Psoas muscle (tissue), 8 donors: Measurements from ENCODE around the gene BAIAP3. TPM values are rescaled to one million over a fixed set of nuclear protein-coding genes. Genes with fewer than 3 reads are reported as not detected.
A peak's percentile ranks its signal among the peaks of the same experiment; 100 is the strongest.

ENCODE experiments used
- ATAC-seq, 4 donors: fragments of 200-7000 bp; cut with Tn5 transposase; one replicate each; pipeline ENCODE4 v1.9.1; 2020; ENCODE audit warnings: moderate library complexity in 3 of 4, mild to moderate bottlenecking in 2 of 4
- DNase-seq, 2 donors: peaks; one replicate each; pipeline ENCODE4 v3.0.0-alpha.2; 2020
- H3K27ac ChIP-seq: fragments of 200-600 bp; one replicate; pipeline ENCODE4 v1.8.0; 2022
- H3K27me3 ChIP-seq, 3 donors: fragments of 200-600 bp in 1 of 3; one replicate each; pipeline versions ENCODE4 v1.6.1 to v1.8.0; 2013 to 2022; ENCODE audit warnings: low read length in 2 of 3, mild to moderate bottlenecking in 2 of 3, moderate library complexity in 1 of 3; ENCODE audit not compliant: insufficient read depth in 3 of 3
- H3K36me3 ChIP-seq, 2 donors: fragments of 200-600 bp in 1 of 2; one replicate each; pipeline versions ENCODE4 v1.6.1 to v1.8.0; 2013 to 2022; ENCODE audit warnings: low read depth in 1 of 2, mild to moderate bottlenecking in 1 of 2, moderate library complexity in 1 of 2; ENCODE audit not compliant: insufficient read depth in 1 of 2
- H3K4me1 ChIP-seq: fragments of 200-600 bp; one replicate; pipeline ENCODE4 v1.8.0; 2022
- H3K4me3 ChIP-seq: fragments of 200-600 bp; one replicate; pipeline ENCODE4 v1.8.0; 2022; ENCODE audit warnings: mild to moderate bottlenecking
- H3K9me3 ChIP-seq: fragments of 200-600 bp; one replicate; pipeline ENCODE4 v1.8.0; 2022
- CTCF ChIP-seq: fragments of 200-600 bp; IDR thresholded peaks from one replicate; pipeline ENCODE4 v1.8.0; 2022; ENCODE audit warnings: antibody characterized with exemption
- WGBS, 3 donors: extraction: QIAGEN DNeasy Blood & Tissue Kit; methylation state at CpG; one replicate each; pipeline versions ENCODE4 v1.1.6 to v1.1.7; 2013; 5-methylcytosine and 5-hydroxymethylcytosine counted together
- intact Hi-C, 2 donors: fragments of 100-400 bp; cut with DNase I; formaldehyde crosslinking; loops; one replicate each; pipeline versions ENCODE4 v1.11.0 to v1.14.2; 2022
- polyA plus RNA-seq, 3 donors: library from polyadenylated mRNA; stranded (reverse); fragments of 200-250 nt; gene quantifications; one replicate each; pipeline ENCODE4 v1.2.3, GENCODE V29; 2013
- total RNA-seq, 4 donors: library from RNA; stranded (reverse); fragmentation: NEBNext Ultra II Directional in 2 of 4; extraction: Animal tissue kit (Norgen Biotek cat#: 25700) in 2 of 4; gene quantifications; one replicate each; pipeline versions ENCODE4 v1.2.1 to v1.2.4, GENCODE V29; 2021 to 2023
- donor health status: healthy with polysubstance abuse.
- donor health status: DM: no; HTN: no; CAD: no; lungs with moderate emphysema.
- donor health status: Bipolar disorder and iron deficiency.
- donor health status: healthy.
- donor health status: DM: yes; HTN: yes; CAD: no.
- donor health status: DM: no; HTN: no; CAD: no.
- donor health status: DM: no; HTN: no; CAD: no.
- donor health status: DM: yes; HTN: yes; CAD: no.

BAIAP3 gene
- total and polyA plus RNA-seq, 7 donors, result 0.38 to 3.5 (median 1.1) TPM

DNA sequence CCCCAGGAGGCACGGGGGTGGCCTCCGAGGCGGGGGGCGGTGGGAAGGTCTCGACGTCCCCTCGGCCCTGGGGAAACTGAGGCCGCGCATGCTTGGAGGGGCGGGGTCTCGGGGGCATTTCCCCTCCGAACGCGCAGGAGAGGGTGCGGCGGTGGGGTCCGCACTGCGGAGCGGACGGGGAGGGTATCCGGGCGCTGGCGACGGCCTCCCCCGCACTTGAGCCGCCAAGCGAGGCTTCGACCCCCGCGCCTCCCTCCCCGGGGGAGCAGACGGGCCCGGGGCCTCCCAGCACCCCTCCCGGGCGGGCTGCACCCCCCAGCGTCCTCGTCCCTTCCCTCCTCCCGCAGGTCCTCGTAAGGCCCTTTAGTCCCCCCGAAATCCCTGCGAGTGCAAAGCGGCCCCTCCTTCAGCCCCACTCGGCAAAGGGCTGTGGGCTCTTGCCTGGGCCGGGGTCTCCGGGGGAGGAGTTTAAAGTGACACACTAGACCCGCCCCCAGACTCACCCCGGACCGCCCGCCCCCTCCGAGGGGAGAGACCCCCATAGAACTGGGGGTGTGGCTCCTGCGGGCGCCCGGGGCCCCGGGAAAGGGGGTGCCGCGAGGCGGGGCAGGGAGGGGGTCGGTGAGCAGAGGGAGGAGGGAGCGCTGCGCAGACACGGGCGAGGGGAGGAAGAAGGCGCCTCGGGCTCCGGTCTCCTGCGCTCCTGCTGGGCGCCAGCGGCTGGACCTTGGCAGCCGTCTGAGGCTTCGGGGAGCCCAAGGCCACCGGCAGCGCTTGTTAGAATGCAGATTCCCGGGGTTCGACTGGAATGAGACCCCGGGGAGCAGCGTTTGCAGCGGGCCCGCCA is 632 bp downstream of the BAIAP3 start:
- Histone ChIP-seq H3K4me3 (peak overlapping the region; percentile 59), H3K4me1 (no peaks in the 10 kb centered on the region), H3K9me3 (no peaks in the 10 kb centered on the region), H3K27me3 (peaks cover 0 to 30% (median 25%) of the 10 kb centered on the region in 3 donors), H3K27ac (no peak overlapping the region), H3K36me3 (no peaks in the 10 kb centered on the region)
- 1 to 2% (median 2%) methylated on average over 35 to 78 of the region's 78 CpGs for WGBS, 3 donors
- TF ChIP-seq CTCF, result no peak
- intact Hi-C loops, result no loop called here
- no peak for DNase-seq
- ATAC-seq, result no peak

DNA sequence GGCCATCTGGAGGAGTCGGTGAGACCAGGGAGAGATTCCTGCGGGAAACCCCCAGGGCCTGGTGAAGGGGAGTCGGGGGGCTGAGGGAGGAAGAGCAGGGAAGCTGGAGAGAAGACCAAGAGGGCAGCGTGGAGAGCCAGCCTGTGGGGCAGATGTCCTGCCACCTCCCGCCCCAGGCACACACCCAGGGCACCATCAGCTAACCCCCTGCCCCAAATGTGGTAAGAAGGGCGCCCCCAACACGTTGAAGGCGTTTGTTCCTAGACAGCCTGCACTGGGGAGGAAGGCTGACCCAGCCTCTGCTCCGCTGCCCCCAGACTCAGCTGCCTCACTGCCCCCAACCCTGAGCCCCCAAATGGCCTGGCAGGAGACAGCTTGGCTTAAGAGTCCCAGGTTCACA is 1.3 kb downstream of the BAIAP3 start:
- H3K4me3 ChIP-seq, result no peak overlapping the region
- no peaks in the 10 kb centered on the region for H3K4me1 ChIP-seq
- H3K27me3 ChIP-seq, result peaks cover 0 to 30% (median 25%) of the 10 kb centered on the region in 3 donors
- no peaks in the 10 kb centered on the region for H3K36me3 ChIP-seq
- ATAC-seq (no peak), DNase-seq (no peak)
- H3K27ac ChIP-seq, result no peak overlapping the region
- no peak for TF ChIP-seq CTCF
- H3K9me3 ChIP-seq, result no peaks in the 10 kb centered on the region
- 37 to 41% (median 38%) methylated on average over 9 of the region's 9 CpGs for WGBS, 3 donors
- intact Hi-C loops, result no loop called here

- H3K36me3 ChIP-seq, result no peaks in the 10 kb centered on the region
- no peak for ATAC-seq
- intact Hi-C loops, result no loop called here
- 20 to 39% (median 29%) methylated on average over 16 of the region's 16 CpGs for WGBS, 3 donors
- no peaks in the 10 kb centered on the region for H3K9me3 ChIP-seq
- DNase-seq, result no peak
- H3K27ac ChIP-seq, result no peak overlapping the region
- TF ChIP-seq CTCF, result no peak
- H3K4me1 ChIP-seq, result no peaks in the 10 kb centered on the region
- H3K27me3 ChIP-seq, result peaks cover 0 to 30% (median 25%) of the 10 kb centered on the region in 3 donors
- no peak overlapping the region for H3K4me3 ChIP-seq
Measured at GRCh38 chr16:1335211-1335971, 1.9 kb downstream of the BAIAP3 start.

DNA sequence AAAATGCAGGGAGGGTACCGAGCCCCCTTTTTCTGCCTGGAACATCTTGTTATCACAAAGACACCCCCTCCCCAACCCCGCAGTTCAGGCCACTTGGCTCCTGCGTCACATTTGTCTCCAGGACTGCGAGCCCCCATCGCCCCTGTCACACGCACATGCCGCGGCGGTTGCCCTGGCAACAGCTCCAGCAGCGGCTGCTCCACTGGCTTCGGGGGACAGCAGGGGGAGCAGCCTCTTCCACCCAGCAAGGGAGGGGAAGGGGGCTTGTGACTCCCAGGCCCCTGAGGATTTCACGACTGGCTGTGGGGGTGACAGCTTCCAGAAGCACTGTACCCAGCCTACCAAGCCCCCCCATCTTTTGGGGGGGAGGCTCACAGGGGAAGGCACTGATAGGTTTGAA is 2.6 kb downstream of the BAIAP3 start:
- peaks cover 0 to 30% (median 23%) of the 10 kb centered on the region in 3 donors for H3K27me3 ChIP-seq
- no peaks in the 10 kb centered on the region for H3K4me1 ChIP-seq
- WGBS, 3 donors, result 11 to 22% (median 12%) methylated on average over 8 to 12 of the region's 12 CpGs

More for the DNA sequence above, 2.6 kb downstream of the BAIAP3 start:
- intact Hi-C loops, result no loop called here
- no peak for DNase-seq
- no peak for ATAC-seq
- no peak for TF ChIP-seq CTCF
- H3K36me3 ChIP-seq, result no peaks in the 10 kb centered on the region
- no peak overlapping the region for H3K4me3 ChIP-seq
- no peaks in the 10 kb centered on the region for H3K9me3 ChIP-seq
- H3K27ac ChIP-seq, result no peak overlapping the region
